Esophagus (tissue), 2 donors: ENCODE measurements around the gene RAB3GAP2. TPM values are rescaled to one million over a fixed set of nuclear protein-coding genes. Genes with fewer than 3 reads are reported as not detected.
"Not testable (repeated sequence)": the region's sequence is repeated elsewhere in the genome, so short reads cannot be mapped to it uniquely, and the experiment has no call there.

Source experiments
- H3K27ac ChIP-seq, 2 donors: one replicate each; pipeline ENCODE4 v1.5.1; 2013; ENCODE audit warnings: low read depth in 2 of 2, mild to moderate bottlenecking in 2 of 2, inconsistent platforms in 1 of 2, low read length in 1 of 2, moderate library complexity in 1 of 2
- H3K27me3 ChIP-seq, 2 donors: one replicate each; pipeline ENCODE4 v1.6.1; 2013; ENCODE audit warnings: low read length in 2 of 2, control low read depth in 1 of 2, mild to moderate bottlenecking in 1 of 2; ENCODE audit not compliant: insufficient read depth in 2 of 2, control insufficient read depth in 1 of 2
- H3K36me3 ChIP-seq, 2 donors: one replicate each; pipeline ENCODE4 v1.6.1; 2013; ENCODE audit warnings: low read length in 1 of 2; ENCODE audit not compliant: control insufficient read depth in 2 of 2, insufficient read depth in 2 of 2
- H3K4me1 ChIP-seq, 2 donors: one replicate each; pipeline ENCODE4 v1.6.1; 2013; ENCODE audit warnings: low read length in 1 of 2; ENCODE audit not compliant: control insufficient read depth in 2 of 2, insufficient read depth in 2 of 2
- H3K4me3 ChIP-seq, 2 donors: one replicate each; pipeline ENCODE4 v1.5.1; 2013; ENCODE audit warnings: low read length in 2 of 2, mild to moderate bottlenecking in 2 of 2, low read depth in 1 of 2, moderate library complexity in 1 of 2
- H3K9me3 ChIP-seq, 2 donors: one replicate each; pipeline ENCODE4 v1.6.1; 2013; ENCODE audit warnings: mild to moderate bottlenecking in 2 of 2, low read depth in 1 of 2, low read length in 1 of 2, moderate library complexity in 1 of 2; ENCODE audit not compliant: control insufficient read depth in 2 of 2, insufficient read depth in 1 of 2
- WGBS, 2 donors: extraction: QIAGEN DNeasy Blood & Tissue Kit; methylation state at CpG; one replicate each; pipeline ENCODE4 v1.1.7; 2013; 5-methylcytosine and 5-hydroxymethylcytosine counted together
- polyA plus RNA-seq, 2 donors: library from polyadenylated mRNA; stranded (reverse); fragments of 200-250 nt; gene quantifications; one replicate each; pipeline ENCODE4 v1.2.3, GENCODE V29; 2013
- donor health status: healthy with polysubstance abuse.
- donor health status: Bipolar disorder and iron deficiency.

RAB3GAP2 gene
- polyA plus RNA-seq, 2 donors: 5.7 to 6.1 TPM

- no peaks in the 10 kb centered on the region for H3K27me3 ChIP-seq
- WGBS, 2 donors: 91 to 93% methylated on average over 4 of the region's 4 CpGs
- peaks cover 0 to 3% of the 10 kb centered on the region in 2 donors for H3K36me3 ChIP-seq
- H3K9me3 ChIP-seq: no peaks in the 10 kb centered on the region
- no peak overlapping the region for H3K27ac ChIP-seq
- no peak overlapping the region for H3K4me3 ChIP-seq
- H3K4me1 ChIP-seq: no peaks in the 10 kb centered on the region
Observed at GRCh38 chr1:220227393-220227792, 44.9 kb downstream of the RAB3GAP2 start.

- H3K4me1 ChIP-seq: no peaks in the 10 kb centered on the region
- 86 to 89% methylated on average over 3 of the region's 3 CpGs for whole genome bisulfite sequencing, 2 donors
- no peaks in the 10 kb centered on the region for H3K27me3 ChIP-seq
- H3K9me3 ChIP-seq: no peaks in the 10 kb centered on the region
- H3K4me3 ChIP-seq: no peak overlapping the region
- no peak overlapping the region for H3K27ac ChIP-seq
- peaks cover 0 to 3% of the 10 kb centered on the region in 2 donors for H3K36me3 ChIP-seq
Observed at GRCh38 chr1:220226752-220227151, 45.5 kb downstream of the RAB3GAP2 start.

DNA sequence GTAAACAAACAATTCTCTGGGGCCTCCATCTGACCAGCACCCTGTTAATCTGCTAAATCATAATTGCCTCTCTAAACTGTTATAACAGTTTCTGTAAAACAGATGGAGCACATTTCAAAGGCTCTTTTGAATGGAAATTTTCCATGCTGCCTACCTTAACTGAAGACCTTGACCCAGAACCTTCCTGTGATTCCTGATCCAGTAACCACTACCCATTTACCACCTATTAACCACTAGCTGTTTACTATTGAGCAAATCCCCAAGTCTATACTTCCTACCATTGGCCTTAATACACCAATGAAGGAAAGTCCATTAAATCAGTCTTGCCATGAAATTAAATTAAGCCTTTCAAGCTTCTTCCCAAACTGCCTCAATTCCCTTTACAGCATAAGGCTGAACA is 46.3 kb downstream of the RAB3GAP2 start:
- no peaks in the 10 kb centered on the region for H3K9me3 ChIP-seq
- H3K36me3 ChIP-seq: peaks cover 0 to 2% of the 10 kb centered on the region in 2 donors
- H3K27ac ChIP-seq: no peak overlapping the region
- H3K4me1 ChIP-seq: no peaks in the 10 kb centered on the region
- no peaks in the 10 kb centered on the region for H3K27me3 ChIP-seq
- H3K4me3 ChIP-seq: no peak overlapping the region

DNA sequence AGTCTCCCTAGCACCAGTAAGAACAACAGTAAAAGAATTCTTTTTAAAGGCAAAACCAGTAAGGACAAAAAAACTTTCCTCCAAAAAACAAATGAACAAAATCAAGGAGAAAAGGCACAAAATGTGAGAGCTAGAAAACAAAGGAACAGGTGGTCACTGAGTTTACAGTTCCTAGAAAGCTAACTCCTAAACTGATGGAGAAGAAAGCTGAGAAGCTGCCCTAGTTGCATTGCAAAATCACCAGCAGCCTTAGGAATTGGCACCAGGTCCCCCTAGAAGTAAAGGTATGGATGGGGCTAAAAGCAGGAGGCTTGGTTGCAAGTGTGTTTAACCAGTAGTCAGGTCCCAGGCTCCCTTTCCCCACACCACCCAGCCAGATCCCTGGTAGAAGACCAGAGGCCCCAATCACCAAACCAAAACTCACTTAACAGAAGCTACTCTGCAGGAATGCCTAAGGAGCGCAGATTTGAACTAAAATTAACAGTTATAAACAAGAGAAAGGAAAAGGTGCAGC is 47.6 kb downstream of the RAB3GAP2 start:
- Histone ChIP-seq H3K9me3 (no peaks in the 10 kb centered on the region), H3K4me1 (no peaks in the 10 kb centered on the region), H3K27ac (no peak overlapping the region), H3K27me3 (no peaks in the 10 kb centered on the region), H3K4me3 (no peak overlapping the region), H3K36me3 (no peaks in the 10 kb centered on the region)
- WGBS, 2 donors: 83 to 92% methylated on average over 1 of the region's 1 CpG

GRCh38 chr1:220224033-220224432 is 48.2 kb downstream of the RAB3GAP2 start:
- Histone ChIP-seq H3K9me3 (no peaks in the 10 kb centered on the region), H3K27me3 (no peaks in the 10 kb centered on the region)
- WGBS, 2 donors: 84 to 88% methylated on average over 2 of the region's 2 CpGs

DNA sequence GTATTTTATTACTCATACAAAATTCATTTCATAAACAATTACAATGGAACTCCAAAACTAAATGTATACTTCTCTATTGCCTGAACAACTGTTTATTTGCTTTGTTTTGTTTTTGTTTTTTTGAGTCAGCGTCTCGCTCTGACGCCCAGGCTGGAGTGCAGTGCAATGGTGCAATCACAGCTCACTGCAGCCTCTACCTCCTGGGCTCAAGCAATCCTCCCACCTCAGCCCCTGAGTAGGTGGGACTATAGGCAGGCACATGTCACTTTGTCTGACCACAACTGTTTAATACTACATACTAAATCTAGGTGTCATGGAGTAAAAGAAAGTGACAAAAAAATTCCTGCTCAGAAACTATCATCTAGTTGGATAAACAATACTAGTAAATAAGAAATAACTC is 49.3 kb downstream of the RAB3GAP2 start:
- Histone ChIP-seq H3K27me3 (no peaks in the 10 kb centered on the region), H3K27ac (no peak overlapping the region), H3K36me3 (no peaks in the 10 kb centered on the region), H3K4me3 (no peak overlapping the region), H3K9me3 (no peaks in the 10 kb centered on the region), H3K4me1 (no peaks in the 10 kb centered on the region)
- 77 to 82% methylated on average over 3 of the region's 3 CpGs for WGBS, 2 donors

More at GRCh38 chr1:220224033-220224432, 48.2 kb downstream of the RAB3GAP2 start:
- Histone ChIP-seq H3K36me3 (no peaks in the 10 kb centered on the region), H3K27ac (no peak overlapping the region), H3K4me3 (no peak overlapping the region), H3K4me1 (no peaks in the 10 kb centered on the region)

- Histone ChIP-seq H3K4me1 (no peaks in the 10 kb centered on the region), H3K27me3 (no peaks in the 10 kb centered on the region), H3K36me3 (no peaks in the 10 kb centered on the region), H3K27ac (no peak overlapping the region), H3K9me3 (no peaks in the 10 kb centered on the region), H3K4me3 (no peak overlapping the region)
- WGBS, 2 donors: 92% methylated on average over 3 of the region's 3 CpGs
Observed at GRCh38 chr1:220221670-220222069, 50.6 kb downstream of the RAB3GAP2 start.

DNA sequence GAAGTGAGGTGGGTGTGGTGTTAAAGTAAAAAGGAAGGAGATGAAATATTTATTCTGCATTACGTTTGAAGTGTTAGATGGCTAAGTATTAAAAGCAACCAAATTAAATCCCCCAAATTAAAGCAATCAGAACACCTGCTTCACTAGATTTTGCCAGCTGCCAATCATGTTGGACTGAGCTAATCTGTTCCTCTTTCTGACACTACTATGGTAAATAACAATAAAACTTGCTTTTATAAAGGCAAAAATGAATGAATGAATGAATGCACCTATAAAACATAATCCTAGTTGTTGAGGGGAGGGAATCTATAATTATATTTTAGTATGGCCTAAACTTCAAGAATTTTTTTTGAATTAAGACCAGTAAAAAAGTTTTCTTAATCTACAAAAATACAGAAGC is 51.0 kb downstream of the RAB3GAP2 start:
- Histone ChIP-seq H3K9me3 (no peaks in the 10 kb centered on the region), H3K36me3 (peaks cover 0 to 2% of the 10 kb centered on the region in 2 donors), H3K27ac (no peak overlapping the region), H3K4me1 (no peaks in the 10 kb centered on the region), H3K27me3 (no peaks in the 10 kb centered on the region), H3K4me3 (no peak overlapping the region)
- 81 to 91% methylated on average over 1 of the region's 1 CpG for WGBS, 2 donors

DNA sequence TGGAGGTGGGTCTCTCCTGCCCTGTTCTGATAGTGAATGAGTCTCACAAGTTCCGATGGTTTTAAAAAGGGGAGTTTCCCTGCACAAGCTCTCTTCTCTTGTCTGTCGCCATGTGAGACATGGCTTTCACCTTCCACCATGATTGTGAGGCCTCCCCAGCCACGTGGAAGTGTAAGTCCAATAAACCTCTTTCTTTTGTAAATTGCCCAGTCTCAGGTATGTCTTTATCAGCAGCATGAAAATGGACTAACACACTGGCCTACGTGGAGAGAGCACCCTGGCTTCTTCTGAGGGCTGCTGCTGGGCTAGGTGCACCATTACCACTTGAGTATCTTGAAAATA is 51.6 kb downstream of the RAB3GAP2 start:
- not testable (repeated sequence) for H3K27me3 ChIP-seq, H3K4me1 ChIP-seq, H3K9me3 ChIP-seq, H3K36me3 ChIP-seq, H3K27ac ChIP-seq, H3K4me3 ChIP-seq
- WGBS, 2 donors: 90 to 91% methylated on average over 4 of the region's 4 CpGs

GRCh38 chr1:220219865-220220698 is 52.2 kb downstream of the RAB3GAP2 start:
- Histone ChIP-seq H3K27ac (no peak overlapping the region), H3K27me3 (no peaks in the 10 kb centered on the region), H3K4me3 (no peak overlapping the region), H3K36me3 (peaks cover 0 to 2% of the 10 kb centered on the region in 2 donors), H3K4me1 (no peaks in the 10 kb centered on the region), H3K9me3 (no peaks in the 10 kb centered on the region)
- 85 to 90% methylated on average over 15 of the region's 15 CpGs for whole genome bisulfite sequencing, 2 donors
